ENCODE measurements around the gene VAV2.

Gene VAV2

DNA sequence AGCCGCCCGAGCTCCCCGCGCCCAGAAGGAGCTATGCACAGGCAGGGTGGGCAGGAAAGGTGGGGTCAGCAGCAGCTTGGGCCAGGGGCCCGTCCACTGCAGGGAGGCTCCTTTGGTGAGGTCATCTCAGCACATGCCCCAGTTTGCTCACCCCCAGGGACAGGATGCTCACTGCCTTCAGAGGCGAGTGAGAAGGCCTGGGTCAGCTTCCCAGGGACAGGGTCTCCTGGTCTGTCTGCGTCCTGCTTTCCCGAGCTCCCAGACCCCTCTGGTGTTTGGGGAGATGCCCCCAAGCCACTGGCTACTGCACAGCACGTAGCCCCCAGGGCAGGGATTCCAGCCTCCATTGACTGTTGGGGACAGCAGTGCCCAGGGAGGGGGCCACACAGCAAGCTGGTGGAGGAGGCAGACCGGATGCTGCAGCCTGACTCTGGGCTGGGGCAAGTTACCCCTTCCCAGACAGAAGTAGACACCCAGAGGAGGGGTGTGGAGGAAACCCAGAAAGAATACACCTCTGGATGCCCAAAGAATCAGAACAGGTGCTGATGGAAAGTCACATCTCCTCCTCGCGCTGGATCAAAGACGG is 253.4 kb downstream of the VAV2 start:
- no peak overlapping the region for H3K4me3 ChIP-seq (ENCODE audit: extremely low read depth, insufficient read depth, low read length, poor library complexity, severe bottlenecking)
- H3K27ac ChIP-seq (ENCODE audit: low read depth, low read length, severe bottlenecking): no peak overlapping the region
- H3K4me1 ChIP-seq (ENCODE audit: control insufficient read depth, insufficient read depth, low read length, poor library complexity, severe bottlenecking): peaks cover 25% of the 10 kb centered on the region
- 81 to 89% methylated on average over 9 to 12 of the region's 13 CpGs for WGBS, 2 experiments (ENCODE audit: insufficient coverage in 2 of 2)
- H3K36me3 ChIP-seq (ENCODE audit: control insufficient read depth, insufficient read depth, low read length): no peaks in the 10 kb centered on the region
- H3K9me3 ChIP-seq (ENCODE audit: control insufficient read depth, low read length): no peaks in the 10 kb centered on the region

GRCh38 chr9:133737774-133738639 is 254.1 kb downstream of the VAV2 start, which contains the start of gene SARDH:
Gene SARDH, minus strand, starts transcription at chr9:133738352. Its CDS starts 4,179 bp downstream, at chr9:133734173.
- H3K27ac ChIP-seq (ENCODE audit: low read depth, low read length, severe bottlenecking): peak within 1 kb of the TSS; percentile 23
- WGBS, 2 experiments (ENCODE audit: insufficient coverage in 2 of 2): 21 to 30% methylated on average over 10 to 16 of the region's 25 CpGs
- H3K4me3 ChIP-seq (ENCODE audit: extremely low read depth, insufficient read depth, low read length, poor library complexity, severe bottlenecking): peak within 1 kb of the TSS; percentile 31
- no peaks in the 10 kb centered on the region for H3K36me3 ChIP-seq (ENCODE audit: control insufficient read depth, insufficient read depth, low read length)
- H3K4me1 ChIP-seq (ENCODE audit: control insufficient read depth, insufficient read depth, low read length, poor library complexity, severe bottlenecking): peaks cover 25% of the 10 kb centered on the region
- H3K9me3 ChIP-seq (ENCODE audit: control insufficient read depth, low read length): no peaks in the 10 kb centered on the region

DNA sequence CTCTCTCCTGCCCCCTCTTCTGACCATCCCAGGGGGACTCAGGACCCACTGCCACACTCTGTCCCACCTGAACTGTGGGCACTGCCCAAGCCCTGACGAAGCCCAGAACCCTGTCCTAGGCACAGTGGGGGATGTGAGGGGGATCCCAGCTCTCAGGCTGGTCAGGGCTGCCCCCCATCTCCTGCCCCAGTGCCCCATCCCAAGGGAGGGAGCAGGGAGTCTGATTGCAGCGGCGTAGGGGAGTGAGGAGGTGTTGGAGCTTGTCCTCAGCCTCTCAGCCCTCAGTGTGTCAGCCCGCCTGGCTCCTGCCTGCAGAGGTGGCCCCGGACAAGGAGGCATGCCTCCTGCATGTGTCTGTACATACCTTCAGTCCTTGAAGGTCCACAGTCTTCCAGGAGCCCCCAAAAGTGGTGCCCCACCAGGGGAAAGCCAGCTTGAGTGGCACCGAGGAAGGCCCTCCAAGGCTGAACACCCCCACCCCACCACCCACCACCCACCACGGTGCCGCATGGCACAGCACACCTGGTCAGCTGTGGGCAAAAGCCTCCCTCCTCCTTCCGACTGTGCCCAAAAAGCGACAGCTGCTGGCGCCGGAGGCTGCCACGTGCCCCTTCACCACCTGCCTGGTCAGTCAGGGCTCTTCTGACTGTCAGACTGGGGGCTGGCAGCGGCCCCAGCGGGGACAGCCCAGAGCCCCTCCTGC is 254.9 kb downstream of the VAV2 start:
- Histone ChIP-seq H3K36me3 (ENCODE audit: control insufficient read depth, insufficient read depth, low read length) (no peaks in the 10 kb centered on the region), H3K27ac (ENCODE audit: low read depth, low read length, severe bottlenecking) (no peak overlapping the region), H3K9me3 (ENCODE audit: control insufficient read depth, low read length) (no peaks in the 10 kb centered on the region), H3K4me1 (ENCODE audit: control insufficient read depth, insufficient read depth, low read length, poor library complexity, severe bottlenecking) (peaks cover 25% of the 10 kb centered on the region), H3K4me3 (ENCODE audit: extremely low read depth, insufficient read depth, low read length, poor library complexity, severe bottlenecking) (peak overlapping the region; percentile 31)
- 84 to 88% methylated on average over 9 of the region's 15 CpGs for WGBS, 2 experiments (ENCODE audit: insufficient coverage in 2 of 2)

DNA sequence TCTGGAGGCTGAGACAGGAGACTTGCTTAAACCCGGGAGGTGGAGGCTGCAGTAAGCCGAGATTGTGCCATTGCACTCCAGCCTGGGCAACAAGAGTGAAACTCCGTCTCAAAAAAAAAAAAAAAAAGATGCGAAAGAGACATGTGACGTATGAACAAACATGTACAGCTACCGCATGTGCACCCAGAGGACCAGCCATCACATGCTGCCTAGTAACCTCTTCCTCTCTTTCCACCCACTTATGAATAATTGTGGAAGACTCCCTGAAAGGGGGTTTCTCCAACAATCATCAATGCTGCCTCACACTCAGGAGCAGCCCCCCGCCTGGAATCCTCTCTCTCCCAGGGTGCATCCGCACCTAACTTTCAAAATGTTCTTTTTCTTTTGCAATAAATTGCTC is 256.2 kb downstream of the VAV2 start:
- Histone ChIP-seq H3K27ac (ENCODE audit: low read depth, low read length, severe bottlenecking) (no peak overlapping the region), H3K4me1 (ENCODE audit: control insufficient read depth, insufficient read depth, low read length, poor library complexity, severe bottlenecking) (peaks cover 25% of the 10 kb centered on the region), H3K4me3 (ENCODE audit: extremely low read depth, insufficient read depth, low read length, poor library complexity, severe bottlenecking) (no peak overlapping the region), H3K9me3 (ENCODE audit: control insufficient read depth, low read length) (no peaks in the 10 kb centered on the region), H3K36me3 (ENCODE audit: control insufficient read depth, insufficient read depth, low read length) (no peaks in the 10 kb centered on the region)
- 83 to 90% methylated on average over 2 to 3 of the region's 8 CpGs for WGBS, 2 experiments (ENCODE audit: insufficient coverage in 2 of 2)

DNA sequence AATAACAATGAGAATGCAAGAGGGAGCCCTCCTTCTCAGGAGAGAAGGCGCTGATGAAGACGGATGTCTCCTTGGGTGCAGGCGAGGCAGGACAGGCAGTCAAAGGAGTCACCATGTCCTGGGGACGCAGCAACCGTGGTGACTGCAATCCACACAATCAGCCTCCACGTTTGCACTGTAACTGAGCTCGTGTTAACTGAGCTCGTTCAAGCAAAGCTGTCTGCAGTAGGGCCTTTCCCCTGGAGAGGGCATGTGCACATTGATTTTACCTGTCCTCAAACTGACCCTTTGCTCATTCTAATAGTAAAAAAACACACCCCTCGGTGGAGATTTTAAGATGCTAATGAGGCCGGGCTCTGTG is 256.7 kb downstream of the VAV2 start:
- H3K27ac ChIP-seq (ENCODE audit: low read depth, low read length, severe bottlenecking): no peak overlapping the region
- WGBS, 2 experiments (ENCODE audit: insufficient coverage in 2 of 2): 34% methylated on average over 8 of the region's 10 CpGs

GRCh38 chr9:133734590-133735414 is 257.3 kb downstream of the VAV2 start:
- H3K27ac ChIP-seq (ENCODE audit: low read depth, low read length, severe bottlenecking): no peak overlapping the region
- no peaks in the 10 kb centered on the region for H3K9me3 ChIP-seq (ENCODE audit: control insufficient read depth, low read length)
- no peak overlapping the region for H3K4me3 ChIP-seq (ENCODE audit: extremely low read depth, insufficient read depth, low read length, poor library complexity, severe bottlenecking)
- H3K4me1 ChIP-seq (ENCODE audit: control insufficient read depth, insufficient read depth, low read length, poor library complexity, severe bottlenecking): peaks cover 25% of the 10 kb centered on the region
- no peaks in the 10 kb centered on the region for H3K36me3 ChIP-seq (ENCODE audit: control insufficient read depth, insufficient read depth, low read length)
- 74 to 80% methylated on average over 12 to 16 of the region's 23 CpGs for WGBS, 2 experiments (ENCODE audit: insufficient coverage in 2 of 2)

More for the DNA sequence above, 256.7 kb downstream of the VAV2 start:
- peaks cover 25% of the 10 kb centered on the region for H3K4me1 ChIP-seq (ENCODE audit: control insufficient read depth, insufficient read depth, low read length, poor library complexity, severe bottlenecking)
- no peaks in the 10 kb centered on the region for H3K36me3 ChIP-seq (ENCODE audit: control insufficient read depth, insufficient read depth, low read length)
- H3K9me3 ChIP-seq (ENCODE audit: control insufficient read depth, low read length): no peaks in the 10 kb centered on the region
- no peak overlapping the region for H3K4me3 ChIP-seq (ENCODE audit: extremely low read depth, insufficient read depth, low read length, poor library complexity, severe bottlenecking)

DNA sequence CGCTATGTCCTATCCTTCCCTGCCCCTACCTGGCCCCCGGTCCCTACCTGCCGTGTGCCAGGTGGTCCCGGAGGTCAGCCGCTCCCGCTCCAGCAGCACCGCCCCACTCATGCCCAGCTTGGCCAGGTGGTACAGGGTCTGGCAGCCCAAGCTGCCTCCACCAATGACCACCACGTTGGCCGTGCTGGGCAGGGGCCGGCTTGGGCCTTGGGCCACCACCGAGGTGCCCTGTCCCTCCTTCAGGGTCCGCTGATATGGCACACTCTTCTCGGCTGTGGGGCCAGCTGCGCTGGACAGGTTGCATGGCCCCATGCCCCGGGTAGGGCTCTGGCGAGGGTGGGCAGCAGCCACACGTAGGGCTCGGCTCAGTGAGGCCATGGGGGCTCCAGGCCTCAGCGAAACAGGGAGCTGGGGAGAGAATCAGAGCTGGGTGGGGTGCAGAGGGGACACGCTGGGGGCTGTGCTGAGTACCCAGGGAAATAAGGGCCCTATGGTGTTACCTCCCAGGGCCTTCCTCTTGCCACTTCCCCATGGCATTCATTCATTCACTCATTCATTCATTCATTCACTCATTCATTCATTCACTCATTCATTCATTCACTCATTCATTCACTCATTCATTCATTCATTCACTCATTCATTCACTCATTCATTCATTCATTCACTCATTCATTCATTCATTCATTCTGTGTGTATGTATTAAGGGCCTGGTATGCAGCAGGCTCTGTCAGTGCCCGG is 258.2 kb downstream of the VAV2 start:
- Histone ChIP-seq H3K4me1 (ENCODE audit: control insufficient read depth, insufficient read depth, low read length, poor library complexity, severe bottlenecking) (peaks cover 25% of the 10 kb centered on the region), H3K4me3 (ENCODE audit: extremely low read depth, insufficient read depth, low read length, poor library complexity, severe bottlenecking) (no peak overlapping the region), H3K36me3 (ENCODE audit: control insufficient read depth, insufficient read depth, low read length) (no peaks in the 10 kb centered on the region), H3K27ac (ENCODE audit: low read depth, low read length, severe bottlenecking) (no peak overlapping the region), H3K9me3 (ENCODE audit: control insufficient read depth, low read length) (no peaks in the 10 kb centered on the region)
- 89 to 96% methylated on average over 18 to 21 of the region's 21 CpGs for WGBS, 2 experiments (ENCODE audit: insufficient coverage in 2 of 2)

DNA sequence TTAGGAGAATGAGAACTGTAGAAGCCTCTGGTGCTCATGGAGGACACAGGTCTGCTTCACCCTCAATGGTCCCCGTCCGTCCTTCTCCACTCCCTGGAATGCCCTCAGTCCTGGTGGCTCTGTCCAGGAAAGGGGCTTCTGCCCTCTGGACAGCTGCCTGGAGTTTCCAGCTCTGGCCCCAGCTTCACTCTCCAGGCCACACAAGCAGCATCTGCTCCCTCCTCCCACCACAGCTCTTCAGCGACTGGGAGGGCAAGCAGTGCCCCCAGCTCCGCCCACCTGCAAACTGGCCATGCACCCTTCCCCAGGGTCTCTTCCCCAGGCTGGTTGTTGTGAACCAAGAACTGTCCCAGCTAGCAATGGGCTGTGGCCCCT is 258.7 kb downstream of the VAV2 start:
- Histone ChIP-seq H3K9me3 (ENCODE audit: control insufficient read depth, low read length) (no peaks in the 10 kb centered on the region), H3K36me3 (ENCODE audit: control insufficient read depth, insufficient read depth, low read length) (no peaks in the 10 kb centered on the region), H3K4me3 (ENCODE audit: extremely low read depth, insufficient read depth, low read length, poor library complexity, severe bottlenecking) (no peak overlapping the region), H3K27ac (ENCODE audit: low read depth, low read length, severe bottlenecking) (no peak overlapping the region), H3K4me1 (ENCODE audit: control insufficient read depth, insufficient read depth, low read length, poor library complexity, severe bottlenecking) (peaks cover 20% of the 10 kb centered on the region)
- WGBS, 2 experiments (ENCODE audit: insufficient coverage in 2 of 2): 70 to 100% methylated on average over 2 to 4 of the region's 4 CpGs

- no peak overlapping the region for H3K4me3 ChIP-seq (ENCODE audit: extremely low read depth, insufficient read depth, low read length, poor library complexity, severe bottlenecking)
- peaks cover 15% of the 10 kb centered on the region for H3K4me1 ChIP-seq (ENCODE audit: control insufficient read depth, insufficient read depth, low read length, poor library complexity, severe bottlenecking)
- 83 to 84% methylated on average over 6 to 7 of the region's 10 CpGs for WGBS, 2 experiments (ENCODE audit: insufficient coverage in 2 of 2)
- H3K27ac ChIP-seq (ENCODE audit: low read depth, low read length, severe bottlenecking): no peak overlapping the region
- H3K9me3 ChIP-seq (ENCODE audit: control insufficient read depth, low read length): no peaks in the 10 kb centered on the region
- no peaks in the 10 kb centered on the region for H3K36me3 ChIP-seq (ENCODE audit: control insufficient read depth, insufficient read depth, low read length)
These were observed 259.3 kb downstream of the VAV2 start for GRCh38 chr9:133732639-133733408.

Measured in mesodermal cell (in vitro differentiated cells).